Activated T-cell treated with anti-CD3 and anti-CD28 coated beads for 48 hours (primary cell): ENCODE measurements around the gene EMB.
"Not testable (repeated sequence)": the region's sequence is repeated elsewhere in the genome, so short reads cannot be mapped to it uniquely, and the experiment has no call there.

Source experiments
- DNase-seq: peaks from one replicate; pipeline ENCODE4 v3.0.0-alpha.2; 2020; ENCODE audit warnings: low read depth

The EMB gene

GRCh38 chr5:50421184-50421950 is 19.7 kb downstream of the EMB start:
- DNase-seq = not testable (repeated sequence)

DNA sequence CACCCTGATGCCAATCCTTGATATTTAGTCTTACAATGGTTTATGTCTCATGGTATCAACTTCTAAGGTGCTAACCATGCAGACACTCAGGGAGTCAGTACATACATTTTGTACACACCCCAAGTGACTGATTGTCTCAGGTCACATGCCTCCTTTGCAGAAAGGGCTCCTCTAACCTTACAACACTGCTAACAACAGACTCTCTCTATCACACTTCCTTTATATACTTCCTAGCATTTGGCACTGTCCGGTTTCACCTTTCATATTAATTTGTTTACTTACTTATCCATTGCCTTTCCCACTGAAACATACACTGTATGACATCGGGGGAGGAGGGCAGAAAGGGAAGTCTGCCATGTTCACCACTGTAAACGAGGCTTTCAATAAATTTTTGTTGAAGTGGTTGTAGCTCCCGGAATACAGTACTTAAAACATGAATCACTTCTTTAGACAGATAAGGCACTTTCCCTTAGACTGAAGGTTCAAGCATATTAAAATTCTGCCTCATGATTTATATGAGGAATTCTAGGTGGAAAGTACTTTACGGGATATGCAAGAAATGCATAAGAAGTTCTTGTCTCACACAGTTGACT is 20.6 kb downstream of the EMB start:
- no peak for DNase-seq

DNA sequence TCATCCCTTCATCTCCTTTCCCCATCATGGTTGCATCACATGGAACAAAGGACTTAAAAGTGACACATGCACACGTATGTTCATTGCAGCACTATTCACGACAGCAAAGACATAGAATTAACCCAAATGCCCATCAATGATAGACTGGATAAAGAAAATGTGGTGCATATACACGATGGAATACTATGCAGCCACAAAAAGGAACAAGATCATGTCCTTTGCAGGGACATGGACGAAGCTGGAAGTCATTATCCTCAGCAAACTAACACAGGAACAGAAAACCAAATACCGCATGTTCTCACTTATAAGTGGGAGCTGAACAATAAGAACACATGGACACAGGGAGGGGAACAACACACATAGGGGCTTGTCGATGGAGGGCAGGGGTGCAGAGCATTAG is 21.4 kb downstream of the EMB start:
- not testable (repeated sequence) for DNase-seq

DNA sequence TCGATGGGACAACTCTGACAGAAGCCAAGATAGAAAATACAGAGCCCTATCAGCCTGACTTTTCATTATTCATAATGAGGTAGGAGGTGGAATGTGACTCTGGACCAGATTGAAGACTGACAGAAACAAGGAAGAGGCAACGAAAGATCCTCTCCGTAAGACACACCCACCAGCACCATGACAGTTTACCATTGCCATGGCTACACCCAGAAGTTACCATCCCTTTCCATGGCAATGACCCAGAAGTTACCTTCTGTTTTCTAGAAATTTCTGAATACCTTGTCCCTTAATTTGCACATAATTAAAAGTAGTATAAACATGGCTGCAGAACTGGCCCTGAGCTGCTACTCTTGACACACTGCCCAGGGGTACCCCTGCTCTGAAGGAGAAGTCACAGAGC is 24.5 kb downstream of the EMB start:
- not testable (repeated sequence) for DNase-seq

- no peak for DNase-seq
Measured at GRCh38 chr5:50415912-50416311, 25.2 kb downstream of the EMB start.

DNA sequence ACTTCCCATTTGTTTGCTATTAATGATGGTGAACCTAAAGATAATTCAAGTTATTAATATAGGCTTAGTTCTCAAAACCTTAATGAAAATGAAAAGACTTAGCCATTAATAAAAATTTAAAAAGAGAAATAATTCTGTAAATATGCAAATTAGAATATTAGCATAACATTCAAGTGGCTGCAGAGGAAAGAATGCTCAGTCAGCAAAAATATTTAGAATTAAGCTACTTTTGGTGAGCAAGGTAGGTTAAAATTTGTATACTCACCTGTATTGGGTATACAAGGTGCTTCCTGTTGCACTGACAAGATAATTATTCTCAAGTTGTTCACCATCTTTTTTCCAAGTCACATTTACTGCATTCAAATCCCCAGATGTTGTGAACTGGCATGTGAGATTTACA is 30.2 kb downstream of the EMB start:
- not testable (repeated sequence) for DNase-seq

DNA sequence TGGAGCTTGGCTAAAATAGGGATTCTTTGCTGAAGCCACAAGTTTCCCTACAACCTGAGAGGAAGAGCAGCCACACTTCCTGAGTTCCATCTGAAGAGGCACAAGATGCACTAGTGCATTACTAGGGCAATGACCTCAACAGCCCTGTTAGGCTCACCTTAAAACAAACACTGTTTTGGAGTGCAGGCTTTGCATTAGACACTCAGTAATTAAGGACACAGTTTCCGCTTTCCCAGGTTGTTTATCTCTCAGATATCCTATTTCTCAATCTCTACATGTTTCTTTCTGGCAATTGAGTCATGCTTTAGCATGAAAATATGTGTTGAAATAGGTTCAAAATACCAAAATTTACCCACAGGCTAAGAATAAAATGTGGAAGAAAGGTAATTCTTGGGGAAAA is 34.2 kb downstream of the EMB start:
- DNase-seq = no peak

DNA sequence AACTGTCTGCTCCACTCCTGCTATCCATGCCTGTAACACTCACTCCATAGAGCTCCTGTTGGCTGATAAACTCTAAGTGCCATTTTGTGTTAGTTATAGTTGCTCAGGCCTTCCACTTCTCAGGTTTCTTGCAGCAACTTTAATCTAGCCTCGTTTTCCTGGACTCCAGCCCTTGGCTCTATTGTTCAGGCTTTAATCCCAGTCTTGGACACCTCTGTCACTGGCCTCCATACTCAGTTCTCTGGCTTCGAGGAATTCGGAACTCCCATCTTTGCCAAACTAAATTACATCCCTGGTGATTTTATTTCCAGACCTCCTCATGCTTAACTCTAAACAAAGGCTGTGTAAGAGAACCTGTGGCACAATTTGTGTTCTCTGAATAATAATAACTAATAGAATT is 39.8 kb downstream of the EMB start:
- DNase-seq = no peak

GRCh38 chr5:50393925-50394609 is 47.0 kb downstream of the EMB start:
- not testable (repeated sequence) for DNase-seq

DNA sequence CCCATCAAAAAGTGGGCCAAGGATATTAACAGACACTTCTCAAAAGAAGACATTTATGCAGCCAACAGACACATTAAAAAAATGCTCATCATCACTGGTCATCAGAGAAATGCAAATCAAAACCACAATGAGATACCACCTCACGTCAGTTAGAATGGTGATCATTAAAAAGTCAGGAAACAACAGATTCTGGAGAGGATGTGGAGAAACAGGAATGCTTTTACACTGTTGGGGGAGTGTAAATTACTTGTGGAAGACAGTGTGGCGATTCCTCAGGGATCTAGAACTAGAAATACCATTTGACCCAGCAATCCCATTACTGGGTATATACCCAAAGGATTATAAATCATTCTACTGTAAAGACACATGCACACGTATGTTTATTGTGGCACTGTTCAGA is 48.8 kb downstream of the EMB start:
- DNase-seq = not testable (repeated sequence)

- not testable (repeated sequence) for DNase-seq
Measured at GRCh38 chr5:50384381-50384780, 56.7 kb downstream of the EMB start.

DNA sequence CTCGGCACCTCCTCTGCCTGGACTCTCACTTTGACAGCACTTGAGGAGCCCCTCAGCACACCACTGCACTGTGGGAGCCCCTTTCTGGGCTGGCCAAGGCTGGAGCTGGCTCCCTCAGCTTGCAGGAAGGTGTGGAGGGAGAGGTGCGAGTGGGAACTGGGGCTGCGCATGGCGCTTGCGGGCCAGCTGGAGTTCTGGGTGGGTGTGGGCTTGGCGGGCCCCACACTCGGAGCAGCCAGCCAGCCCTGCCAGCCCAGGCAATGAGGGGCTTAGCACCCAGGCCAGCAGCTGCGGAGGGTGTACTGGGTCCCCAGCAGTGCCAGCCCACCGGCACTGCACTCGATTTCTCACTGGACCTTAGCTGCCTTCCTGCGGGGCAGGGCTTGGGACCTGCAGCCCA is 64.4 kb downstream of the EMB start:
- not testable (repeated sequence) for DNase-seq

GRCh38 chr5:50369287-50370033 is 71.6 kb downstream of the EMB start:
- DNase-seq = not testable (repeated sequence)

- DNase-seq = no peak
Measured at GRCh38 chr5:50365426-50366251, 75.4 kb downstream of the EMB start.

DNA sequence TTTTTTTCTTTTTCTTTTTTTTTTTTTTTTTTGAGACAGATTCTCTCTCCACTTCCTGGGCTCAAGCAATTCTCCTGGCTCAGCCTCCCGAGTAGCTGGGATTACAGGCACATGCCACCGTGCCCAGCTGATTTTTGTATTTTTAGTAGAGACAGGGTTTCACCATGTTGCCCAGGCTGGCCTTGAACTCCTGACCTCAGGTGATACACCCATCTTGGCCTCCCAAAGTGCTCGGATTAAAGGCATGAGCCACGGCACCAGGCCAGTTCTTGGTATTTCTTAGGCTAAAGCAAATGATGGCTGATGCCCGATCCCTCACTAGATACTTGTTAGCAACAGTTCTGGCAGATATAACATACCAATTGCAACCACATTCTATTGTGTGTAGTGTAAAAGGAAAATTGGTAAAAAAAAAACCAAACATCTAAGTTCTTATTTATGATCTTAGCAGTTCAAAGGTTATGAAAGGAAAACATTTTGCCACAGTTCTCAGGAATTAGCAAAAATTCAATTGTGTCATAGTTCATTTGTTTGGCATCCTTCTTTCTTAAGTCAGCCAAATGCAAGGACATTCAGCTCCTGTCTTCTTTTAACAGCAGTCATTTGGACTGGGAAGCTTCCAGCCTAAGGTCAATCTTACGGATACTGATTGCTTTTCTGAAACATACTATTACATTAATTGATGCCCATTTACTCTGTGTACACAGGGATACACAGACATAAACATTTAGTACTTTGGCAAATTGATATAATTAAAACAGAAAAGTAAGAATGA is 76.4 kb downstream of the EMB start:
- DNase-seq = not testable (repeated sequence)

DNA sequence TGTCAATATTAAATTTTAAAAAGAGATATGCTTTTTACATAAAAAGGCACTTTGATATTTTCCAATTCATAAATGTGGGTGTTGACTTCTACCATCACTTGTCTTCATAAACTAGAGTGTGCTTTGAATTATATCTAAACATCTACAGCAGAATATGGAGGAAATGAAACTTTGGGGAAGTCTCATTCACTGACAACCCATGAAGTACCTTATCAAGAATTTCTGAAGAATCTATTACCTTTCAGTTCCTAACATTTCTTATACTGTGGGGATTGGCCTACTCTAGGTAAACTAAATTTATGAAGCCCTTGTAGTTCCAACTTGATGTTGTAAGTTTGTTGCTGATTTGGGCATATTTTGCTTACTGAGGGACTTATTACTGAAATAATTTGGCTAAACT is 81.9 kb downstream of the EMB start:
- DNase-seq = no peak

DNA sequence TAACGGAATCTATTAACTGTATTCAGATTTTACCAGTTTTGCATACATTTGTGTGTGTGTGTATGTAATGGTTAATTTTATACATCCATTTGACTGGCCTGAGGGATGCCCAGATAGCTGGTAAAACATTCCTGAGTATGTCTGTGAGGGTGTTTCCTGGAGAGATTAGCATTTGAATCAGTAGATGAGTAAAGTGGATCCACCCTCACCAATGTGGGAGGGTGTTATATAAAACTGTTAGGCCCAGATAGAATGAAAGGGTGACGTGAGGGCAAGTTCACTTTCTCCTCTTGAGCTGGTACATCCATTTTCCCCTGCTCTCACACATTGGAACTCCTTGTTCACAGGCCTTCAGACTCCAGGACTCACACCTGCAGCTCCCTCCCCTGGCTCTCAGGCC is 88.7 kb downstream of the EMB start:
- DNase-seq = no peak
